Smooth muscle cell of the brain vasculature (primary cell): Measurements from ENCODE around the gene UBE3C.
A peak's percentile ranks its signal among the peaks of the same experiment; 100 is the strongest.
"Not testable (repeated sequence)": the region's sequence is repeated elsewhere in the genome, so short reads cannot be mapped to it uniquely, and the experiment has no call there.

ENCODE experiments used
- DNase-seq: peaks from one replicate; pipeline ENCODE4 v3.0.0-alpha.2; 2012; ENCODE audit warnings: low read depth, low spot score

The UBE3C gene

DNA sequence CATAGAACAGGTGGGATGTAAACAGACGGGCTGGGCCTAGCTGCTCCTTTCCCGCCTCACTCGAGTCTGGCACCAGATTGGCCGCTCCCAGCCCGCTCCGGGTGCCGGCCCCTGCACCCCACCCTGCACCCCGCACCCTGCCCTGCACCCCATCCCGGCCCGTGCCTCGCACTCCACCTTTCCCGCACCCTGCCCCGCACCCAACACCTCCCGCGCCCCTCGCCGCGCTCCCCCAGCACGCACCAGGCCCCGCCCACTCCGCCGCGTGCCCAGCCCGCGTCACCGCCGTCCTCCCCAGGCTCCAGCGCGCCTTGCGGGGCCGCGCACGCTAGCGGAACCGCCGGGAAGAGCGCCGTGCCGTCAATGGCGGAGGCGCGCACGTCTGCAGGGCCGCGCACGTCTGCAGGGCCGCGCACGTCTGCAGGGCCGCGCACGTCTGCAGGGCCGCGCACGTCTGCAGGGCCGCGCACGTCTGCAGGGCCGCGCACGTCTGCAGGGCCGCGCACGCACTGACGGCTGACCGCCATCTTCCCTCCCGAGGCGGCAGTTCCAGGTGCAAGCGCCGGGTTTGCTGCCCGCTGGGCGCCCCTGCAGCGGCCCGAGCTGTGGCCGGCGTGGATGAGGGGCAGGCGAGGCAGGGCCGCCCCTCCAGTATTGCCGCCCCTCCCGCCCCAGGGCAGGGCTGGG, at the start of gene UBE3C:
TSS of gene UBE3C (plus strand) at position 503 of the 687 bp plus-strand sequence. CDS start 347 bp downstream, outside the sequence.
- peak; percentile 71 for DNase-seq

GRCh38 chr7:157089100-157089610, 49.6 kb upstream of the UBE3C start:
- no peak for DNase-seq

DNA sequence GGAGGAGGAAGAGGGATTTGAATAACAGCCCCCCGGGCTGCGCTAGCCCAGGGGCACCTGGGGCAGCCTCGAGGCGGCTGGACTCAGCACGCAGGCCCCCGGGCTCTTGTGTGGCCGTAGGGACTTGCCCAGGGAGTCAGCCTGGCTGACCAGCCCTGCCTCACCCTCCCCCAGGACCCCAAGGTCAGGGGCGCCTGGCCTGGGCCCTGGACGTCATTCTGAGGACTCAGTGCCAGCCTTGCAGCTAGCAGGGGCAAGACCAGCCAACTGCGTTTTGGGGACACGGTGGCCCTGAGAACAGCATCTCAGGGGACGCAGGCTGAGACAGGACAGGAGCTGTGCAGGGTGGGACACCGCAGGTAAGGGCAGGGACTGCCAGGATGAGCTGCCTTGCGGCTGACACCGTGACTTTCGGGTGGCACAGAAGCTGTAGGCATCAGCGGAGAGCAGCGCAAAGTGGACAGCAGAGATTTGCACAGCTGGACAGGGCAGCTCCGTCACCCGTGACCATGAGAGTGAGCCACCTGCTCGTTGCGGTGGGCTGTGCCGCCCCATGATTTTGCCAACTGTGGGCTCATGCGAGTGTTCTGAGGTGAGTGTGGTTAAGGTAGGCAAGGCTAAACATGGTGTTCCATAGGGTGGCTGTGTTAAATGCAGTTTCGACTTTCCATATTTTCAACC, 48.1 kb upstream of the UBE3C start:
- DNase-seq = no peak

- no peak for DNase-seq
Measured at GRCh38 chr7:157096286-157097055, 42.3 kb upstream of the UBE3C start.

GRCh38 chr7:157097056-157097329, 41.7 kb upstream of the UBE3C start:
- DNase-seq = no peak

- DNase-seq = no peak
Measured at GRCh38 chr7:157097569-157097968, 41.2 kb upstream of the UBE3C start.

GRCh38 chr7:157100005-157100404, 38.7 kb upstream of the UBE3C start:
- not testable (repeated sequence) for DNase-seq

DNA sequence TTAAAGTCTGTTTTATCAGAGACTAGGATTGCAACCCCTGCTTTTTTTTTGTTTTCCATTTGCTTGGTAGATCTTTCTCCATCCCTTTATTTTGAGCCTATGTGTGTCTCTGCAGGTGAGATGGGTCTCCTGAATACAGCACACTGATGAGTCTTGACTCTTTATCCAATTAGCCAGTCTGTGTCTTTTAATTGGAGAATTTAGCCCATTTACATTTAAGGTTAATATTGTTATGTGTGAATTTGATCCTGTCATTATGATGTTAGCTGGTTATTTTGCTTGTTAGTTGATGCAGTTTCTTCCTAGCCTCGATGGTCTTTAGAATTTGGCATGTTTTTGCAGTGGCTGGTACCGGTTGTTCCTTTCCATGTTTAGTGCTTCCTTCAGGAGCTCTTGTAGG, 35.1 kb upstream of the UBE3C start:
- not testable (repeated sequence) for DNase-seq

- DNase-seq = no peak
Measured at GRCh38 chr7:157111311-157111710, 27.4 kb upstream of the UBE3C start.

GRCh38 chr7:157112706-157113105, 26.0 kb upstream of the UBE3C start:
- DNase-seq = no peak

DNA sequence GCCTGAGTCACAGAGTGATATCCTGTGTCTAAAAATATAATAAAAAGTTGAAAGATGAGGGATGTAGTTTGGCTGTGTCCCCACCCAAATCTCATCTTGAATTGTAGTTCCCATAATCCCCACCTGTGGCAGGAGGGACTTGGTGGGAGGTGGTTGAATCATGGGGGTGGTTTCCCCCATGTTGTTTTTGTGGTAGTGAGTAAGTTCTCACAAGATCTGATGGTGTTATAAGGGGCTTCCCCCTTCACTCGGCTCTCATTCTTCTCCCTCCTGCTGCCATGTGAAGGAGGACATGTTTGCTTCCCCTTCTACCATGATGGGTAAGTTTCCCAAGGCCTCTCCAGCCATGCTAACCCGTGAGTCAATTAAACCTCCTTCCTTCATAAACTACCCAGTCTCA, 25.1 kb upstream of the UBE3C start:
- no peak for DNase-seq

GRCh38 chr7:157116762-157117161, 22.0 kb upstream of the UBE3C start:
- DNase-seq = no peak

- DNase-seq = no peak
Measured at GRCh38 chr7:157117796-157118195, 20.9 kb upstream of the UBE3C start.

- no peak for DNase-seq
Measured at GRCh38 chr7:157120181-157120580, 18.5 kb upstream of the UBE3C start.

DNA sequence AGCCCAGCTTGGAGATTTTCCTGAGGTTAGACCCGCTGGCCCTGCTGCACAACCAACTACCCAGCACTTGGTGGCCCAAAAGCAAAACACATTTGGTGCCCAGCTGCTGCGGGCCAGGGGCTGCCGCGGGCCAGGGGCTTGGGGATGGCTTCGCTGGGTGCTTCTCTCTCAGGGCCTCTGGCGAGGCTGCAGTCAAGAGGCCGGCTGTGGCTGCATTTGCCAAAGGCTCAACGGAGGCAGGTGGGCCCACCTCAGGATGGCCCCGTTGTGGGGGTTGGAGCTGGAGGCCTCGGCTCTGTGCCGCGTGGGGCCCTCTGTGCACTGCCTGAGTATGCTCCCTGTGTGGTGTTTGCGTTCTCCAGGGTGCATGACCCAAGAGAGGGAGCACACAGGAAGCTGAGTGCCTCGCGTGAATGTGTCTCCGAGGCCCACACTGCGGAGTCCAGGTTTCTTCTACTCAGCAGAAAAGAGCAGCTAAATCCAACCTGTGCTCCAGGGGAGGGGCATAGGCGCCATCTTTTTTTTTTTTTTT, 17.5 kb upstream of the UBE3C start:
- no peak for DNase-seq

DNA sequence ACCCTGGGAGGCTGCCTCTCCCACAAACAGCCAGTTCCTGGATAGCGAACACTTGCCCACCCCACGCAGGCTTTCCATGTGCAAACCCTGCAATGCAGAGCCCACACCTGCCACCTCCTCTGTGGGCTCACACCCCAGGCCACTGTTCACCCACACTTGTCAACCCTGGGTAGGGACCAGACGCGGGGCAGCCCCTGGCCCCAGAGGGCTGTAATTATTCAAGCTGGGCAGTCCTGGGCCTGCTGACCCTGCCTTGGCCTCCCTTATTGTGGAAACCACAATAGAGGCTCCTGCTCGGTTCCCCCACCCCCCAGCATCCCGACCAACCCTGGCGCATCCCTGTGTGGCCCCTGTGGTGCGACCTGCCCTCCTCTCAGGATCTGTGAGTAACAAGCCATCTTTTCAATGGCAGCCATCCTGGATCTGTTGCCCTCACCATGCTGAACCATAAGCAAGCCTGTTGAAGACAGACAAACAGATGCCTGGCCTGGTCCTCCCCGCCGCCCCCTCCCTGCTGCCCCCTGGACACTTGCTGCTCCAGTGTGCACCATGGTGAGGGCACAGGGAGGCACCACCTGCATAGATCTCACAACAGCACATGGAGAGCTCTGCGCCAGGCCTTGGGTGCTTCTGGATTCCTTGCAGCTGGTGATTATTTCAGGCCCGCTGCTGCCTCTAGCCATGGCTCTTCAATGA, 15.8 kb upstream of the UBE3C start:
- DNase-seq = no peak

GRCh38 chr7:157124690-157125089, 14.0 kb upstream of the UBE3C start:
- no peak for DNase-seq

DNA sequence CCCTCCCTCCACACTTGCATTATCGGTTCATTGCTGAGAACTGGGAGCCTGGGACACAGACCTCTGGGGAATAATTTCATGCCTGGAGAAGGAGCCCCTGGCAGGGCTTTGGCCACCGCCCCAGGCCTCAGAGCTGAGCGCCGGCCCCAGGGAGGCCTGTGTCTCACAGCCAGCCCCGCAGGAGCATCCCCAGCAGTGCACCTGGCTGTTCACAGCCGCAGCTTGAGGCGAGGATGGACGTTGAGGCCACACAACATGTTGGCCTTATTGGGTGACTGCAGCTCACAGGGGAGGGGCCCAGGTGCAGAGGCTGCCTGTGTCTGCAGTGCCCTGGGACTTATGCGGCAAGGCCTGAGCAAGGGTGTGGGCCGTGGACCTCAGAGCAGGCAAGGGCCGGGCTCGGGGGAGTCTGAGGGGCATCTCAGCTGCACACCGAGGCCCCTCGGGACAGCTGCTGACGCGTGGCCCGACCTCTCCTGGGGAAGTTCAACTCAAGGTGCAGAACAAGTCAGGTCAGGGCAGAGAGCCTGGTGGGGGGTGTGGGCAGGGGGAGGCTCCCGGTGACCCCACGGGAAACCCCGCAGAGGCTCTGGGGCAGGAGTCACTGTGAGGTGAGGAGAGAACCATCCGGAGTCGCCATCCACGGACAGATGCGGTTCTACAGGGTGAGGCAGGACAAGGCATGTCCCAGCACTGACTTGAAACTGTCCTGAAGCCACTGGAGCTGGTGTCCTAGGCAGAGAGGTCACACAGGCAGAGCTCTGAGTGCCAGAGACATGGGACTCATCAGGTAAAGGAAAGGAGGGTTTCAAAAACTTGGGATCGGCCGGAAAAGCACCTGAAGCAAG, 13.1 kb upstream of the UBE3C start:
- DNase-seq = no peak

GRCh38 chr7:157126921-157127320, 11.8 kb upstream of the UBE3C start:
- DNase-seq = no peak

GRCh38 chr7:157129200-157129599, 9.5 kb upstream of the UBE3C start:
- DNase-seq = no peak
